Measurements from ENCODE around the gene CD2BP2. TPM values are rescaled to one million over a fixed set of nuclear protein-coding genes. Genes with fewer than 3 reads are reported as not detected.
"Not testable (repeated sequence)": the region's sequence is repeated elsewhere in the genome, so short reads cannot be mapped to it uniquely, and the experiment has no call there.

Gene CD2BP2
- total RNA-seq, 4 donors from 2014 or later: 31.8 to 42.7 (median 36.1) TPM

GRCh38 chr16:30342751-30343490 lies 12.2 kb downstream of the CD2BP2 start:
- no peaks in the 10 kb centered on the region for H3K36me3 ChIP-seq
- TF ChIP-seq POLR2A (IDR thresholded peaks at IDR 0.05) (no peak), CTCF (IDR thresholded peaks at IDR 0.05) (no peak), EP300 (IDR thresholded peaks at IDR 0.05) (no peak)
- H3K27ac ChIP-seq: no peak overlapping the region
- no peak overlapping the region for H3K4me3 ChIP-seq
- no peaks in the 10 kb centered on the region for H3K4me1 ChIP-seq
- WGBS, 2 donors: 92 to 94% methylated on average over 28 to 30 of the region's 32 CpGs
- H3K9me3 ChIP-seq: no peaks in the 10 kb centered on the region
- no peaks in the 10 kb centered on the region for H3K27me3 ChIP-seq
- DNase-seq (ENCODE audit: low spot score in 2 of 2): no peak

GRCh38 chr16:30341971-30342370 lies 13.1 kb downstream of the CD2BP2 start:
- H3K4me3 ChIP-seq; DNase-seq (ENCODE audit: low spot score in 2 of 2); H3K27me3 ChIP-seq; H3K4me1 ChIP-seq; H3K9me3 ChIP-seq; H3K27ac ChIP-seq; H3K36me3 ChIP-seq: not testable (repeated sequence)
- 94 to 95% methylated on average over 8 of the region's 8 CpGs for WGBS, 2 donors

GRCh38 chr16:30340621-30341020 lies 14.5 kb downstream of the CD2BP2 start:
- no peaks in the 10 kb centered on the region for H3K27me3 ChIP-seq
- DNase-seq (ENCODE audit: low spot score in 2 of 2): no peak
- TF ChIP-seq EP300 (IDR thresholded peaks at IDR 0.05) (no peak), CTCF (IDR thresholded peaks at IDR 0.05) (no peak), POLR2A (IDR thresholded peaks at IDR 0.05) (no peak)
- H3K9me3 ChIP-seq: no peaks in the 10 kb centered on the region
- 88 to 91% methylated on average over 11 to 13 of the region's 13 CpGs for WGBS, 2 donors
- H3K36me3 ChIP-seq: no peaks in the 10 kb centered on the region
- no peak overlapping the region for H3K27ac ChIP-seq
- no peak overlapping the region for H3K4me3 ChIP-seq
- H3K4me1 ChIP-seq: peaks cover 0 to 6% (median 4%) of the 10 kb centered on the region in 4 donors

- H3K4me1 ChIP-seq; H3K9me3 ChIP-seq; H3K27me3 ChIP-seq; DNase-seq (ENCODE audit: low spot score in 2 of 2); H3K27ac ChIP-seq; H3K4me3 ChIP-seq; H3K36me3 ChIP-seq: not testable (repeated sequence)
- 84 to 88% methylated on average over 5 of the region's 5 CpGs for WGBS, 2 donors
Measured at GRCh38 chr16:30338715-30339114, 16.4 kb downstream of the CD2BP2 start.

GRCh38 chr16:30337964-30338357 lies 17.1 kb downstream of the CD2BP2 start:
- H3K27me3 ChIP-seq; H3K36me3 ChIP-seq; H3K9me3 ChIP-seq; H3K4me1 ChIP-seq; H3K27ac ChIP-seq; H3K4me3 ChIP-seq; DNase-seq (ENCODE audit: low spot score in 2 of 2): not testable (repeated sequence)
- 95 to 97% methylated on average over 10 of the region's 10 CpGs for WGBS, 2 donors

GRCh38 chr16:30335598-30336474 lies 19.3 kb downstream of the CD2BP2 start:
- H3K4me1 ChIP-seq: peaks cover 0 to 7% (median 5%) of the 10 kb centered on the region in 4 donors
- H3K27me3 ChIP-seq: no peaks in the 10 kb centered on the region
- TF ChIP-seq POLR2A (IDR thresholded peaks at IDR 0.05): no peak
- no peak for TF ChIP-seq CTCF (IDR thresholded peaks at IDR 0.05)
- no peak for TF ChIP-seq EP300 (IDR thresholded peaks at IDR 0.05)
- WGBS, 2 donors: 42 to 45% methylated on average over 17 of the region's 17 CpGs
- H3K36me3 ChIP-seq: no peaks in the 10 kb centered on the region
- peak overlapping the region in 3 of 4 donors; percentile 93 to 99 (median 97) for H3K27ac ChIP-seq
- no peaks in the 10 kb centered on the region for H3K9me3 ChIP-seq
- DNase-seq (ENCODE audit: low spot score in 2 of 2): no peak
- H3K4me3 ChIP-seq: peak overlapping the region; percentile 60 to 95 (median 80)

Data from tibial nerve (tissue), 4 donors.